ENCODE measurements around the gene ARAP1.

DNA sequence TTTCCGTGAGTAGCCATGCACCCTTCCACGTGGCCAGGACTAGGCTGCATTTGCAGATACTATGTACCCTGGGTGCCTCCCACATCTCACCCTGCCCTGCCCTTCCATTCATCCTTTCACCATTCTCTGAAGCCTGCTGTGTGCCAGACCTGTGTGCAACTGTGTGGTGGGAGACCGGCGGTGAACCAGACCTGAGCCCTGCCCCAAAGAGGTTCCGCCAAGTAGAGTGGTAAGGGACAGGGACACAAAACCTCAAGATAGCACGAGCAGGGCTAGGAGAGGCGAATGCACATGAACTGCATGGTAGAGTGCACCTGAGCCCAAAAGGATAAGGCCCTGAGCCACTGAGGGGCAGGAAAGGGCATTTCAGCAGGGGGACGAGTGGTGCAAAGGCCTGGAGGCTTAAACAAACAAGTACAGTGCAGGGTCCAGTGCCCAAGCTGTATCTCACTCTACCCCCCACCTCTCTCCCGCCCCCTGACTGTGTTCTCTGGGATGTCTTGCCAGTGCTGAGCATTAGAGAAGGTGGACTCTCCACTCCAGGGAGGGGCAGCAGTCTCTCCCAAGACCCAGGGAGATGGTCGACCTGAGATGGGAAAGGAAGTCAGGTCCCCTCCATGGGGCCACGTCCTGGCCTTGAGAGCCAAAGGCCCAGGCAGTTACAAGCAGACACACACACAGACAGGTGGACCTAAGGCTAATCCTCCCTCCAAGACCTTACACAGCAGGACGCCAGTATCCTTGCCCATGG lies 14.1 kb upstream of the ARAP1 start:
- TF ChIP-seq, protein P1, sequence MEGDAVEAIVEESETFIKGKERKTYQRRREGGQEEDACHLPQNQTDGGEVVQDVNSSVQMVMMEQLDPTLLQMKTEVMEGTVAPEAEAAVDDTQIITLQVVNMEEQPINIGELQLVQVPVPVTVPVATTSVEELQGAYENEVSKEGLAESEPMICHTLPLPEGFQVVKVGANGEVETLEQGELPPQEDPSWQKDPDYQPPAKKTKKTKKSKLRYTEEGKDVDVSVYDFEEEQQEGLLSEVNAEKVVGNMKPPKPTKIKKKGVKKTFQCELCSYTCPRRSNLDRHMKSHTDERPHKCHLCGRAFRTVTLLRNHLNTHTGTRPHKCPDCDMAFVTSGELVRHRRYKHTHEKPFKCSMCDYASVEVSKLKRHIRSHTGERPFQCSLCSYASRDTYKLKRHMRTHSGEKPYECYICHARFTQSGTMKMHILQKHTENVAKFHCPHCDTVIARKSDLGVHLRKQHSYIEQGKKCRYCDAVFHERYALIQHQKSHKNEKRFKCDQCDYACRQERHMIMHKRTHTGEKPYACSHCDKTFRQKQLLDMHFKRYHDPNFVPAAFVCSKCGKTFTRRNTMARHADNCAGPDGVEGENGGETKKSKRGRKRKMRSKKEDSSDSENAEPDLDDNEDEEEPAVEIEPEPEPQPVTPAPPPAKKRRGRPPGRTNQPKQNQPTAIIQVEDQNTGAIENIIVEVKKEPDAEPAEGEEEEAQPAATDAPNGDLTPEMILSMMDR (conservative IDR thresholded peaks at IDR 0.05 in 1 of 2, IDR thresholded peaks at IDR 0.05 in 1 of 2; ENCODE audit: low read depth in 1 of 2, low read length in 2 of 2), result no peak
- TF ChIP-seq EZH2 (IDR thresholded peaks at IDR 0.05; ENCODE audit: low read length, missing control alignments), result no peak
